ENCODE data around the gene TMEM117.
"Not testable (repeated sequence)": the region's sequence is repeated elsewhere in the genome, so short reads cannot be mapped to it uniquely, and the experiment has no call there.

Gene TMEM117

GRCh38 chr12:43858991-43859390, 23.1 kb downstream of the TMEM117 start:
- no peaks in the 10 kb centered on the region for H3K4me1 Mint-ChIP-seq (ENCODE audit: low read depth)
- H3K27ac Mint-ChIP-seq = no peak overlapping the region
- peaks cover 3% of the 10 kb centered on the region for H3K36me3 Mint-ChIP-seq
- no peaks in the 10 kb centered on the region for H3K27me3 Mint-ChIP-seq
- H3K9me3 Mint-ChIP-seq (ENCODE audit: low read depth) = no peaks in the 10 kb centered on the region
- no peak overlapping the region for H3K4me3 Mint-ChIP-seq

- no peak overlapping the region for H3K27ac Mint-ChIP-seq
- H3K9me3 Mint-ChIP-seq (ENCODE audit: low read depth) = no peaks in the 10 kb centered on the region
- no peaks in the 10 kb centered on the region for H3K27me3 Mint-ChIP-seq
- no peaks in the 10 kb centered on the region for H3K4me1 Mint-ChIP-seq (ENCODE audit: low read depth)
- no peaks in the 10 kb centered on the region for H3K36me3 Mint-ChIP-seq
- no peak overlapping the region for H3K4me3 Mint-ChIP-seq
Measured at GRCh38 chr12:43861015-43861839, 25.3 kb downstream of the TMEM117 start.

GRCh38 chr12:43861840-43862150, 25.9 kb downstream of the TMEM117 start:
- Mint-ChIP-seq H3K36me3 (no peaks in the 10 kb centered on the region), H3K9me3 (ENCODE audit: low read depth) (no peaks in the 10 kb centered on the region), H3K4me3 (no peak overlapping the region), H3K27ac (no peak overlapping the region), H3K27me3 (no peaks in the 10 kb centered on the region), H3K4me1 (ENCODE audit: low read depth) (no peaks in the 10 kb centered on the region)

- H3K4me3 Mint-ChIP-seq = no peak overlapping the region
- H3K4me1 Mint-ChIP-seq (ENCODE audit: low read depth) = no peaks in the 10 kb centered on the region
- H3K27me3 Mint-ChIP-seq = no peaks in the 10 kb centered on the region
- no peak overlapping the region for H3K27ac Mint-ChIP-seq
- H3K9me3 Mint-ChIP-seq (ENCODE audit: low read depth) = no peaks in the 10 kb centered on the region
- H3K36me3 Mint-ChIP-seq = no peaks in the 10 kb centered on the region
Measured at GRCh38 chr12:43863770-43864366, 28.0 kb downstream of the TMEM117 start.

GRCh38 chr12:43864557-43864956, 28.7 kb downstream of the TMEM117 start:
- not testable (repeated sequence) for H3K4me3 Mint-ChIP-seq; H3K9me3 Mint-ChIP-seq (ENCODE audit: low read depth); H3K27me3 Mint-ChIP-seq; H3K36me3 Mint-ChIP-seq; H3K27ac Mint-ChIP-seq; H3K4me1 Mint-ChIP-seq (ENCODE audit: low read depth)

GRCh38 chr12:43869184-43869583, 33.3 kb downstream of the TMEM117 start:
- H3K36me3 Mint-ChIP-seq = no peaks in the 10 kb centered on the region
- H3K27me3 Mint-ChIP-seq = no peaks in the 10 kb centered on the region
- no peaks in the 10 kb centered on the region for H3K9me3 Mint-ChIP-seq (ENCODE audit: low read depth)
- H3K4me1 Mint-ChIP-seq (ENCODE audit: low read depth) = no peaks in the 10 kb centered on the region
- no peak overlapping the region for H3K4me3 Mint-ChIP-seq
- no peak overlapping the region for H3K27ac Mint-ChIP-seq

- H3K4me1 Mint-ChIP-seq (ENCODE audit: low read depth); H3K27ac Mint-ChIP-seq; H3K9me3 Mint-ChIP-seq (ENCODE audit: low read depth); H3K4me3 Mint-ChIP-seq; H3K36me3 Mint-ChIP-seq; H3K27me3 Mint-ChIP-seq: not testable (repeated sequence)
Measured at GRCh38 chr12:43869765-43870164, 33.9 kb downstream of the TMEM117 start.

GRCh38 chr12:43871258-43871657, 35.4 kb downstream of the TMEM117 start:
- H3K27ac Mint-ChIP-seq; H3K9me3 Mint-ChIP-seq (ENCODE audit: low read depth); H3K27me3 Mint-ChIP-seq; H3K4me1 Mint-ChIP-seq (ENCODE audit: low read depth); H3K4me3 Mint-ChIP-seq; H3K36me3 Mint-ChIP-seq: not testable (repeated sequence)

GRCh38 chr12:43872396-43872795, 36.5 kb downstream of the TMEM117 start:
- no peaks in the 10 kb centered on the region for H3K9me3 Mint-ChIP-seq (ENCODE audit: low read depth)
- no peak overlapping the region for H3K4me3 Mint-ChIP-seq

GRCh38 chr12:43878050-43878449, 42.2 kb downstream of the TMEM117 start:
- H3K4me1 Mint-ChIP-seq (ENCODE audit: low read depth) = no peaks in the 10 kb centered on the region
- H3K4me3 Mint-ChIP-seq = no peak overlapping the region
- H3K27me3 Mint-ChIP-seq = no peaks in the 10 kb centered on the region
- no peak overlapping the region for H3K27ac Mint-ChIP-seq
- no peaks in the 10 kb centered on the region for H3K36me3 Mint-ChIP-seq
- no peaks in the 10 kb centered on the region for H3K9me3 Mint-ChIP-seq (ENCODE audit: low read depth)

More at GRCh38 chr12:43872396-43872795, 36.5 kb downstream of the TMEM117 start:
- H3K27me3 Mint-ChIP-seq = no peaks in the 10 kb centered on the region
- H3K27ac Mint-ChIP-seq = no peak overlapping the region
- no peaks in the 10 kb centered on the region for H3K36me3 Mint-ChIP-seq
- H3K4me1 Mint-ChIP-seq (ENCODE audit: low read depth) = no peaks in the 10 kb centered on the region

- Mint-ChIP-seq H3K9me3 (ENCODE audit: low read depth) (no peaks in the 10 kb centered on the region), H3K4me3 (no peak overlapping the region), H3K4me1 (ENCODE audit: low read depth) (no peaks in the 10 kb centered on the region), H3K27me3 (no peaks in the 10 kb centered on the region), H3K36me3 (no peaks in the 10 kb centered on the region), H3K27ac (no peak overlapping the region)
Measured at GRCh38 chr12:43880547-43880946, 44.7 kb downstream of the TMEM117 start.

- Mint-ChIP-seq H3K4me3 (no peak overlapping the region), H3K27ac (no peak overlapping the region), H3K27me3 (no peaks in the 10 kb centered on the region), H3K4me1 (ENCODE audit: low read depth) (no peaks in the 10 kb centered on the region), H3K9me3 (ENCODE audit: low read depth) (no peaks in the 10 kb centered on the region), H3K36me3 (no peaks in the 10 kb centered on the region)
Measured at GRCh38 chr12:43882578-43883178, 46.8 kb downstream of the TMEM117 start.

- Mint-ChIP-seq H3K9me3 (ENCODE audit: low read depth) (no peaks in the 10 kb centered on the region), H3K27ac (no peak overlapping the region), H3K4me3 (no peak overlapping the region), H3K36me3 (peaks cover 2% of the 10 kb centered on the region), H3K27me3 (no peaks in the 10 kb centered on the region), H3K4me1 (ENCODE audit: low read depth) (no peaks in the 10 kb centered on the region)
Measured at GRCh38 chr12:43883311-43883710, 47.4 kb downstream of the TMEM117 start.

- Mint-ChIP-seq H3K36me3 (peaks cover 2% of the 10 kb centered on the region), H3K27me3 (no peaks in the 10 kb centered on the region), H3K9me3 (ENCODE audit: low read depth) (no peaks in the 10 kb centered on the region), H3K4me1 (ENCODE audit: low read depth) (no peaks in the 10 kb centered on the region), H3K27ac (no peak overlapping the region), H3K4me3 (no peak overlapping the region)
Measured at GRCh38 chr12:43883748-43884147, 47.9 kb downstream of the TMEM117 start.

- no peak overlapping the region for H3K27ac Mint-ChIP-seq
- H3K36me3 Mint-ChIP-seq = peaks cover 4% of the 10 kb centered on the region
Measured at GRCh38 chr12:43884683-43885410, 49.0 kb downstream of the TMEM117 start.

More at GRCh38 chr12:43884683-43885410, 49.0 kb downstream of the TMEM117 start:
- Mint-ChIP-seq H3K4me3 (no peak overlapping the region), H3K4me1 (ENCODE audit: low read depth) (no peaks in the 10 kb centered on the region), H3K27me3 (no peaks in the 10 kb centered on the region), H3K9me3 (ENCODE audit: low read depth) (no peaks in the 10 kb centered on the region)

Measured in activated naive CD8-positive, alpha-beta T cell (primary cell).